Spleen (tissue), 7 donors: Measurements from ENCODE around the gene CDCA3.
A peak's percentile ranks its signal among the peaks of the same experiment; 100 is the strongest.

Experiments used
- POLR2A ChIP-seq, 3 donors: fragments of 450-650 bp; IDR thresholded peaks; one replicate each; pipeline ENCODE4 v1.5.1; 2017; ENCODE audit warnings: antibody characterized with exemption in 3 of 3, mild to moderate bottlenecking in 1 of 3
- POLR2AphosphoS5 ChIP-seq, 3 donors: sonication (generic); formaldehyde crosslinking; IDR thresholded peaks; one replicate each; pipeline ENCODE4 v1.5.1; 2017; ENCODE audit warnings: antibody characterized with exemption in 3 of 3
- TF ChIP-seq, protein P1 (sequence below), 11 experiments: fragments of 200-600 bp in 7 of 11; fragments of 450-650 bp in 4 of 11; sonication (generic) in 4 of 11; IDR thresholded peaks in 8 of 11; conservative IDR thresholded peaks in 3 of 11; 1 replicate in 7 of 11; 2 replicates in 4 of 11; pipeline versions ENCODE4 v1.4.0 to v1.8.0; 2016 to 2021; ENCODE audit warnings: antibody characterized with exemption in 11 of 11, inconsistent platforms in 4 of 11, mild to moderate bottlenecking in 1 of 11
- donor health status: DM: no; HTN: no; CAD: no; lungs with moderate emphysema.
- donor health status: DM: no; HTN: no; CAD: no.
- donor health status: DM: no; HTN: no; CAD: no.

DNA sequence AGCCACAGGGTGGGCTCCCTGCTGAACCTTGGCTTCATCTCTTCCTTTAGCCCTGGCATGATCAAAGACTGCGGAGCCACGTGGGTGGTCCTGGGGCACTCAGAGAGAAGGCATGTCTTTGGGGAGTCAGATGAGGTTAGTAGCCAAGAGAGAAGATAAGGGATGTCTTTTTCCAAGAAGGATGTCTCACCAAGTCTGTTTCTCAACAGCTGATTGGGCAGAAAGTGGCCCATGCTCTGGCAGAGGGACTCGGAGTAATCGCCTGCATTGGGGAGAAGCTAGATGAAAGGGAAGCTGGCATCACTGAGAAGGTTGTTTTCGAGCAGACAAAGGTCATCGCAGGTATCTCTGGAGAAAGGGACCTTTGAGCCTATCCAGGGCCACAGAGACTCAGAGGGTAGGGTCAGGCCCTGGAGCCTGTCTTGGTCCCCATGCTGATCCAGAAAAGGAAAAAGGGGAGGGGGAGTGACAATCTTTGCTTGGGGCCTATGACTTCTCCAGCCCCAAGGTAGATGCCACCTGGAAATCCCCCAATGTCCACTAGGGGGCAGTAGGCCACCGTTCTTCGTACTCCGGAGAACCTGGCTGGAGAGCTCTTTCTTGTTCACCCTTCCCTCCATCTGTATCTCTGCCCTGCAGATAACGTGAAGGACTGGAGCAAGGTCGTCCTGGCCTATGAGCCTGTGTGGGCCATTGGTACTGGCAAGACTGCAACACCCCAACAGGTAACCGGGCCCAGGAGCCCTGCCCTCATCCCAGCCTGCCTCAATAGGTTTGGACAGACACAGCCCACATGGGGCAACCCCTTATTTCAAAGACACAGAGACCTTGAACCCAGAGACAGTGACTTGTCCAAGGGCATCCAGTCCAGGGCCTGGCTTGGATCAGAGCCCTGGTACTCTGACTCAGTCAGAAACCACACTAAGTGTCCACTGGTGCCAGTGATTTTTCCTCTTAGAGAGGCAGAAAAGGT is 18.2 kb upstream of the CDCA3 start:
- no peak for TF ChIP-seq POLR2A (IDR thresholded peaks at IDR 0.05)
- TF ChIP-seq, protein P1, sequence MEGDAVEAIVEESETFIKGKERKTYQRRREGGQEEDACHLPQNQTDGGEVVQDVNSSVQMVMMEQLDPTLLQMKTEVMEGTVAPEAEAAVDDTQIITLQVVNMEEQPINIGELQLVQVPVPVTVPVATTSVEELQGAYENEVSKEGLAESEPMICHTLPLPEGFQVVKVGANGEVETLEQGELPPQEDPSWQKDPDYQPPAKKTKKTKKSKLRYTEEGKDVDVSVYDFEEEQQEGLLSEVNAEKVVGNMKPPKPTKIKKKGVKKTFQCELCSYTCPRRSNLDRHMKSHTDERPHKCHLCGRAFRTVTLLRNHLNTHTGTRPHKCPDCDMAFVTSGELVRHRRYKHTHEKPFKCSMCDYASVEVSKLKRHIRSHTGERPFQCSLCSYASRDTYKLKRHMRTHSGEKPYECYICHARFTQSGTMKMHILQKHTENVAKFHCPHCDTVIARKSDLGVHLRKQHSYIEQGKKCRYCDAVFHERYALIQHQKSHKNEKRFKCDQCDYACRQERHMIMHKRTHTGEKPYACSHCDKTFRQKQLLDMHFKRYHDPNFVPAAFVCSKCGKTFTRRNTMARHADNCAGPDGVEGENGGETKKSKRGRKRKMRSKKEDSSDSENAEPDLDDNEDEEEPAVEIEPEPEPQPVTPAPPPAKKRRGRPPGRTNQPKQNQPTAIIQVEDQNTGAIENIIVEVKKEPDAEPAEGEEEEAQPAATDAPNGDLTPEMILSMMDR (IDR thresholded peaks at IDR 0.05 in 8 of 11, conservative IDR thresholded peaks at IDR 0.05 in 3 of 11): peak; percentile 87 to 97 (median 94)
- TF ChIP-seq POLR2AphosphoS5 (IDR thresholded peaks at IDR 0.05): peak; percentile 4 to 60 (median 31)
